Activated naive CD4-positive, alpha-beta T cell treated with anti-CD3 and anti-CD28 coated beads for 36 hours (primary cell): ENCODE results near the gene ZSWIM3. TPM values are rescaled to one million over a fixed set of nuclear protein-coding genes. Genes with fewer than 3 reads are reported as not detected.

Source experiments
- CTCF ChIA-PET: fragments of 350-600 bp; sonication (Branson Sonifier 250); formaldehyde crosslinking; loops from one replicate; lab custom pipeline; 2021; ENCODE audit warnings: antibody characterized with exemption; lab: Charles Lee
- DNase-seq: peaks from one replicate; pipeline ENCODE4 v3.0.0-alpha.2; 2020
- H3K27ac Mint-ChIP-seq: one replicate; pipeline ENCODE4 v1.8.0; 2021; ENCODE audit warnings: mild to moderate bottlenecking, mixed read lengths
- H3K27me3 Mint-ChIP-seq: one replicate; pipeline ENCODE4 v1.8.0; 2021; ENCODE audit warnings: low read depth, mixed read lengths
- H3K36me3 Mint-ChIP-seq: one replicate; pipeline ENCODE4 v1.8.0; 2021; ENCODE audit warnings: low read depth, mixed read lengths
- H3K4me1 Mint-ChIP-seq: one replicate; pipeline ENCODE4 v1.8.0; 2021; ENCODE audit warnings: low read depth, mixed read lengths
- H3K4me3 Mint-ChIP-seq: one replicate; pipeline ENCODE4 v1.8.0; 2021; ENCODE audit warnings: mild to moderate bottlenecking, moderate library complexity, mixed read lengths
- H3K9me3 Mint-ChIP-seq: one replicate; pipeline ENCODE4 v1.8.0; 2021; ENCODE audit warnings: mixed read lengths
- intact Hi-C: fragments of 100-400 bp; cut with micrococcal nuclease; formaldehyde crosslinking; loops from one replicate; pipeline ENCODE4 v1.15.1; 2023
- total RNA-seq, 2 experiments: library from RNA; stranded (reverse); gene quantifications; one replicate each; pipeline ENCODE4 v1.2.3, GENCODE V29; 2021

The ZSWIM3 gene
- 1 to 10 TPM; 3.3 to 3.7 TPM for total RNA-seq

- Mint-ChIP-seq H3K9me3 (no peaks in the 10 kb centered on the region), H3K27ac (peak within 1 kb of the TSS; percentile 98), H3K36me3 (peaks cover 2% of the 10 kb centered on the region), H3K4me3 (peak within 1 kb of the TSS; percentile 95), H3K4me1 (peaks cover 44% of the 10 kb centered on the region), H3K27me3 (no peaks in the 10 kb centered on the region)
- DNase-seq = peak; percentile 98
- intact Hi-C loops = loop anchor here (1.0 to 5.0 kb wide), 8 partner anchors 23 to 115 kb away; partner anchors contain the start of genes CTSA, DNTTIP1, NEURL2 and UBE2C
- CTCF ChIA-PET = interaction anchor here (0.6 to 1.5 kb wide), 4 partner anchors 8 to 265 kb away, joined by 3 to 5 read pairs (median 4); no protein-coding TSS in a partner anchor
Observed at GRCh38 chr20:45857114-45857881, at the start of gene ZSWIM3, which contains the start of gene ACOT8. Gene ZSWIM3 (plus strand): TSS chr20:45857614. CDS start chr20:45857826, 212 bp downstream. Gene ACOT8 (minus strand): TSS chr20:45857392. CDS start chr20:45857315, 77 bp downstream.

GRCh38 chr20:45810191-45810970 lies 47.0 kb upstream of the ZSWIM3 start:
- CTCF ChIA-PET = no interaction called here
- peaks cover 42% of the 10 kb centered on the region for H3K36me3 Mint-ChIP-seq

GRCh38 chr20:45812157-45813005 lies 45.0 kb upstream of the ZSWIM3 start, which contains the start of gene UBE2C:
Gene UBE2C (plus strand): TSS chr20:45812644. CDS start chr20:45812696, 52 bp downstream.
- intact Hi-C loops = loop anchor here (1.0 kb wide), 5 partner anchors 45 to 160 kb away; partner anchors contain the start of genes ACOT8, ZNF335, ZSWIM1 and ZSWIM3
- no peaks in the 10 kb centered on the region for H3K27me3 Mint-ChIP-seq
- no peaks in the 10 kb centered on the region for H3K9me3 Mint-ChIP-seq
- H3K36me3 Mint-ChIP-seq = peaks cover 55% of the 10 kb centered on the region
- peak within 1 kb of the TSS; percentile 94 for H3K4me3 Mint-ChIP-seq
- H3K4me1 Mint-ChIP-seq = peaks cover 17% of the 10 kb centered on the region
- peak; percentile 98 for DNase-seq
- H3K27ac Mint-ChIP-seq = peak within 1 kb of the TSS; percentile 82
- CTCF ChIA-PET = interaction anchor here (1.3 to 1.4 kb wide), 2 partner anchors 10 to 13 kb away, joined by 4 to 5 read pairs; no protein-coding TSS in a partner anchor

More at GRCh38 chr20:45810191-45810970, 47.0 kb upstream of the ZSWIM3 start:
- Mint-ChIP-seq H3K27ac (no peak overlapping the region), H3K4me1 (peaks cover 14% of the 10 kb centered on the region), H3K4me3 (no peak overlapping the region), H3K9me3 (no peaks in the 10 kb centered on the region), H3K27me3 (no peaks in the 10 kb centered on the region)
- DNase-seq = no peak
- intact Hi-C loops = no loop called here

GRCh38 chr20:45813006-45813340 lies 44.4 kb upstream of the ZSWIM3 start:
- H3K9me3 Mint-ChIP-seq = no peaks in the 10 kb centered on the region
- intact Hi-C loops = no loop called here
- peak overlapping the region; percentile 94 for H3K4me3 Mint-ChIP-seq

GRCh38 chr20:45813489-45813888 lies 43.9 kb upstream of the ZSWIM3 start:
- Mint-ChIP-seq H3K4me3 (peak overlapping the region; percentile 94), H3K27ac (no peak overlapping the region), H3K4me1 (peaks cover 17% of the 10 kb centered on the region), H3K27me3 (no peaks in the 10 kb centered on the region), H3K9me3 (no peaks in the 10 kb centered on the region), H3K36me3 (peaks cover 51% of the 10 kb centered on the region)
- no peak for DNase-seq
- CTCF ChIA-PET = interaction anchor here (1.3 to 2.3 kb wide), 3 partner anchors 9 to 14 kb away, joined by 4 to 11 read pairs (median 5); no protein-coding TSS in a partner anchor
- intact Hi-C loops = no loop called here

More at GRCh38 chr20:45813006-45813340, 44.4 kb upstream of the ZSWIM3 start:
- Mint-ChIP-seq H3K27me3 (no peaks in the 10 kb centered on the region), H3K36me3 (peaks cover 53% of the 10 kb centered on the region), H3K27ac (peak overlapping the region; percentile 80), H3K4me1 (peaks cover 17% of the 10 kb centered on the region)
- DNase-seq = no peak
- CTCF ChIA-PET = interaction anchor here (1.3 to 2.3 kb wide), 3 partner anchors 9 to 13 kb away, joined by 4 to 11 read pairs (median 5); no protein-coding TSS in a partner anchor

GRCh38 chr20:45814314-45814713 lies 43.1 kb upstream of the ZSWIM3 start:
- intact Hi-C loops = no loop called here

GRCh38 chr20:45816951-45817350 lies 40.5 kb upstream of the ZSWIM3 start:
- H3K4me3 Mint-ChIP-seq = no peak overlapping the region
- DNase-seq = no peak
- H3K9me3 Mint-ChIP-seq = no peaks in the 10 kb centered on the region
- intact Hi-C loops = no loop called here
- H3K27ac Mint-ChIP-seq = no peak overlapping the region
- peaks cover 16% of the 10 kb centered on the region for H3K4me1 Mint-ChIP-seq
- H3K27me3 Mint-ChIP-seq = peaks cover 8% of the 10 kb centered on the region
- H3K36me3 Mint-ChIP-seq = peaks cover 35% of the 10 kb centered on the region
- CTCF ChIA-PET = interaction anchor here (0.6 to 1.6 kb wide), 2 partner anchors 18 to 81 kb away, joined by 3 read pairs; no protein-coding TSS in a partner anchor

More at GRCh38 chr20:45814314-45814713, 43.1 kb upstream of the ZSWIM3 start:
- no peak overlapping the region for H3K4me3 Mint-ChIP-seq
- no peaks in the 10 kb centered on the region for H3K9me3 Mint-ChIP-seq
- H3K27ac Mint-ChIP-seq = no peak overlapping the region
- no peaks in the 10 kb centered on the region for H3K27me3 Mint-ChIP-seq
- peaks cover 50% of the 10 kb centered on the region for H3K36me3 Mint-ChIP-seq
- CTCF ChIA-PET = interaction anchor here (1.4 to 2.3 kb wide), 2 partner anchors 8 to 10 kb away, joined by 4 to 11 read pairs; no protein-coding TSS in a partner anchor
- no peak for DNase-seq
- H3K4me1 Mint-ChIP-seq = peaks cover 17% of the 10 kb centered on the region

- Mint-ChIP-seq H3K27me3 (peaks cover 14% of the 10 kb centered on the region), H3K27ac (no peak overlapping the region), H3K9me3 (no peaks in the 10 kb centered on the region), H3K36me3 (peaks cover 32% of the 10 kb centered on the region), H3K4me1 (peaks cover 12% of the 10 kb centered on the region), H3K4me3 (no peak overlapping the region)
- CTCF ChIA-PET = interaction anchor here (0.6 to 1.6 kb wide), 2 partner anchors 19 to 82 kb away, joined by 3 read pairs; no protein-coding TSS in a partner anchor
- intact Hi-C loops = no loop called here
- no peak for DNase-seq
Observed at GRCh38 chr20:45817376-45818194, 39.8 kb upstream of the ZSWIM3 start.

GRCh38 chr20:45818239-45818638 lies 39.2 kb upstream of the ZSWIM3 start:
- no peak overlapping the region for H3K27ac Mint-ChIP-seq
- intact Hi-C loops = no loop called here
- no peak for DNase-seq
- CTCF ChIA-PET = no interaction called here
- peaks cover 26% of the 10 kb centered on the region for H3K36me3 Mint-ChIP-seq
- H3K4me3 Mint-ChIP-seq = no peak overlapping the region
- H3K27me3 Mint-ChIP-seq = peaks cover 21% of the 10 kb centered on the region
- H3K4me1 Mint-ChIP-seq = peaks cover 12% of the 10 kb centered on the region
- H3K9me3 Mint-ChIP-seq = no peaks in the 10 kb centered on the region

GRCh38 chr20:45819466-45819865 lies 37.9 kb upstream of the ZSWIM3 start:
- intact Hi-C loops = no loop called here
- CTCF ChIA-PET = interaction anchor here (0.6 to 1.5 kb wide), 2 partner anchors 21 to 723 kb away, joined by 4 to 5 read pairs; no protein-coding TSS in a partner anchor

More at GRCh38 chr20:45819466-45819865, 37.9 kb upstream of the ZSWIM3 start:
- Mint-ChIP-seq H3K27ac (no peak overlapping the region), H3K4me3 (no peak overlapping the region), H3K36me3 (peaks cover 19% of the 10 kb centered on the region), H3K4me1 (peaks cover 17% of the 10 kb centered on the region), H3K9me3 (no peaks in the 10 kb centered on the region), H3K27me3 (peaks cover 33% of the 10 kb centered on the region)
- DNase-seq = no peak
